Measurements from ENCODE around the gene PPIP5K1.

PPIP5K1 gene

GRCh38 chr15:43484455-43484854 is 105.6 kb downstream of the PPIP5K1 start:
- DNase-seq: no peak

All from activated CD4-positive, alpha-beta T cell treated with anti-CD3 and anti-CD28 coated beads, Interleukin-2, amount 50 U/mL, for 4 hours (primary cell).